T-cell (primary cell): ENCODE measurements around the gene OR6C2. TPM values are rescaled to one million over a fixed set of nuclear protein-coding genes. Genes with fewer than 3 reads are reported as not detected.
"Not testable (repeated sequence)": the region's sequence is repeated elsewhere in the genome, so short reads cannot be mapped to it uniquely, and the experiment has no call there.

Experiments
- ATAC-seq, 4 experiments: fragments of 200-7000 bp in 3 of 4; fragments of 150-1000 bp in 1 of 4; cut with Tn5 transposase; replicated peaks in 1 of 4; 1 replicate in 3 of 4; 2 replicates in 1 of 4; pipeline ENCODE4 v1.10.0; 2021; ENCODE audit warnings: moderate library complexity in 3 of 4, mild to moderate bottlenecking in 2 of 4, moderate number of reproducible peaks in 1 of 4
- CTCF ChIA-PET, 2 donors: fragments of 300-600 bp; sonication (Branson Sonifier 250); formaldehyde crosslinking; loops; one replicate each; lab custom pipeline; 2022; ENCODE audit warnings: antibody characterized with exemption in 2 of 2; lab: Charles Lee
- POLR2A ChIA-PET, 2 donors: fragments of 300-600 bp; sonication (Branson Sonifier 250); formaldehyde crosslinking; loops; one replicate each; lab custom pipeline; 2022; ENCODE audit warnings: antibody characterized with exemption in 2 of 2; lab: Charles Lee
- DNase-seq, 35 experiments: peaks; one replicate each; pipeline versions ENCODE4 v3.0.0 to v3.0.0-alpha.2; 2013 to 2023
- H3K27ac ChIP-seq: one replicate; pipeline ENCODE4 v1.5.1; 2013; ENCODE audit warnings: low read length
- H3K27me3 ChIP-seq, 2 experiments: replicated peaks in 1 of 2; 1 replicate in 1 of 2; 2 replicates in 1 of 2; pipeline versions ENCODE4 v1.6.1 to v1.7.0; 2013; ENCODE audit warnings: low read length in 1 of 2, mixed read lengths in 1 of 2; ENCODE audit not compliant: control insufficient read depth in 2 of 2, insufficient read depth in 2 of 2; ENCODE audit errors: extremely low read depth in 1 of 2
- H3K36me3 ChIP-seq, 2 donors: 1 replicate in 1 of 2; 2 replicates in 1 of 2; pipeline versions ENCODE4 v1.6.1 to v1.7.0; 2013; ENCODE audit warnings: low read length in 1 of 2; ENCODE audit not compliant: control insufficient read depth in 2 of 2, insufficient read depth in 1 of 2; ENCODE audit errors: extremely low read depth in 1 of 2
- H3K4me1 ChIP-seq, 2 experiments: 1 replicate in 1 of 2; 2 replicates in 1 of 2; pipeline versions ENCODE4 v1.6.1 to v1.7.0; 2013; ENCODE audit warnings: low read length in 2 of 2, mixed read lengths in 1 of 2; ENCODE audit not compliant: insufficient read depth in 2 of 2, control insufficient read depth in 1 of 2; ENCODE audit errors: extremely low read depth in 1 of 2
- H3K4me3 ChIP-seq, 2 donors: 1 replicate in 1 of 2; 2 replicates in 1 of 2; pipeline versions ENCODE4 v1.5.1 to v1.7.0; 2013; ENCODE audit warnings: mild to moderate bottlenecking in 2 of 2, low read length in 1 of 2, moderate library complexity in 1 of 2; ENCODE audit not compliant: control insufficient read depth in 1 of 2; ENCODE audit errors: extremely low read depth in 1 of 2
- H3K9me3 ChIP-seq: 2 replicates; pipeline ENCODE4 v1.7.0; 2013
- H3K27ac Mint-ChIP-seq, 2 donors: one replicate each; pipeline ENCODE4 v1.8.0; 2020 to 2021; ENCODE audit warnings: mild to moderate bottlenecking in 2 of 2, mixed read lengths in 2 of 2
- H3K27me3 Mint-ChIP-seq, 2 donors: one replicate each; pipeline ENCODE4 v1.8.0; 2021 to 2022; ENCODE audit warnings: mixed read lengths in 2 of 2
- H3K36me3 Mint-ChIP-seq: one replicate; pipeline ENCODE4 v1.8.0; 2021; ENCODE audit warnings: mixed read lengths
- H3K4me1 Mint-ChIP-seq, 3 donors: one replicate each; pipeline ENCODE4 v1.8.0; 2020 to 2022; ENCODE audit warnings: mixed read lengths in 3 of 3, mild to moderate bottlenecking in 1 of 3
- H3K4me3 Mint-ChIP-seq, 3 donors: one replicate each; pipeline ENCODE4 v1.8.0; 2020 to 2022; ENCODE audit warnings: mild to moderate bottlenecking in 3 of 3, mixed read lengths in 3 of 3, moderate library complexity in 3 of 3
- H3K9me3 Mint-ChIP-seq, 3 donors: one replicate each; pipeline ENCODE4 v1.8.0; 2020 to 2022; ENCODE audit warnings: mixed read lengths in 3 of 3
- WGBS: methylation state at CpG from one replicate; pipeline ENCODE4 v1.1.5; 2013; ENCODE audit warnings: missing lambda C conversion rate; ENCODE audit not compliant: insufficient coverage; 5-methylcytosine and 5-hydroxymethylcytosine counted together
- total RNA-seq, 35 experiments: library from RNA in 6 of 35; stranded (reverse) in 6 of 35; fragments of 120-200 nt in 1 of 35; gene quantifications; one replicate each; pipeline versions ENCODE4 v1.2.1 to v1.2.4 and lab custom pipeline; 2013 to 2026

Gene OR6C2
- total RNA-seq, 5 donors from 2014 or later (not counting 1 experiment from before 2014, with no cell fraction given): not detected

GRCh38 chr12:55467836-55468235 lies 24.0 kb downstream of the OR6C2 start:
- Histone ChIP-seq H3K4me3 (no peak overlapping the region), H3K36me3 (no peaks in the 10 kb centered on the region), H3K9me3 (no peaks in the 10 kb centered on the region), H3K4me1 (no peaks in the 10 kb centered on the region), H3K27ac (no peak overlapping the region), H3K27me3 (no peaks in the 10 kb centered on the region)
- no peak overlapping the region for H3K4me3 Mint-ChIP-seq
- DNase-seq (no peak), ATAC-seq (no peak)
- WGBS: no CpG with 5 or more reads among the region's 2 CpGs
- H3K9me3 Mint-ChIP-seq: peaks cover 0 to 4% (median 0%) of the 10 kb centered on the region in 3 donors
- ChIA-PET POLR2A (no interaction called here), CTCF (no interaction called here)
- H3K27ac Mint-ChIP-seq: no peak overlapping the region
- no peaks in the 10 kb centered on the region for H3K36me3 Mint-ChIP-seq
- H3K27me3 Mint-ChIP-seq: peaks cover 10 to 32% of the 10 kb centered on the region in 2 donors
- no peaks in the 10 kb centered on the region for H3K4me1 Mint-ChIP-seq

- Mint-ChIP-seq H3K36me3 (no peaks in the 10 kb centered on the region), H3K4me3 (no peak overlapping the region), H3K27me3 (peaks cover 10 to 28% of the 10 kb centered on the region in 2 donors), H3K4me1 (no peaks in the 10 kb centered on the region), H3K27ac (no peak overlapping the region), H3K9me3 (no peaks in the 10 kb centered on the region)
- no peaks in the 10 kb centered on the region for H3K36me3 ChIP-seq
- no peak for ATAC-seq
- DNase-seq: no peak
- ChIA-PET CTCF (no interaction called here), POLR2A (no interaction called here)
- H3K4me1 ChIP-seq: no peaks in the 10 kb centered on the region
- WGBS: no CpG with 5 or more reads among the region's 2 CpGs
- H3K27me3 ChIP-seq: no peaks in the 10 kb centered on the region
- H3K9me3 ChIP-seq: no peaks in the 10 kb centered on the region
- no peak overlapping the region for H3K27ac ChIP-seq
- H3K4me3 ChIP-seq: no peak overlapping the region
These were observed 25.4 kb downstream of the OR6C2 start for GRCh38 chr12:55469291-55469690.

- H3K36me3 Mint-ChIP-seq: no peaks in the 10 kb centered on the region
- no peak for DNase-seq
- no peak for ATAC-seq
- Histone ChIP-seq H3K36me3 (no peaks in the 10 kb centered on the region), H3K27me3 (no peaks in the 10 kb centered on the region), H3K4me3 (no peak within 1 kb of the TSS), H3K9me3 (no peaks in the 10 kb centered on the region), H3K4me1 (no peaks in the 10 kb centered on the region), H3K27ac (no peak within 1 kb of the TSS)
- ChIA-PET CTCF (no interaction called here), POLR2A (no interaction called here)
- H3K9me3 Mint-ChIP-seq: no peaks in the 10 kb centered on the region
- H3K4me1 Mint-ChIP-seq: no peaks in the 10 kb centered on the region
- H3K27ac Mint-ChIP-seq: no peak within 1 kb of the TSS
- WGBS: no CpG with 5 or more reads among the region's 3 CpGs
- peaks cover 10 to 21% of the 10 kb centered on the region in 2 donors for H3K27me3 Mint-ChIP-seq
- no peak within 1 kb of the TSS for H3K4me3 Mint-ChIP-seq
These were observed 26.4 kb downstream of the OR6C2 start, which contains the start of gene OR6C70 for GRCh38 chr12:55470088-55470829. Gene OR6C70 (minus strand): TSS chr12:55470138. CDS start chr12:55470138, 0 bp downstream.

- WGBS: no CpG with 5 or more reads among the region's 1 CpG
- no peak overlapping the region for H3K27ac Mint-ChIP-seq
- no peaks in the 10 kb centered on the region for H3K9me3 Mint-ChIP-seq
- no peaks in the 10 kb centered on the region for H3K4me1 Mint-ChIP-seq
- Histone ChIP-seq H3K27ac (no peak overlapping the region), H3K36me3 (no peaks in the 10 kb centered on the region), H3K9me3 (no peaks in the 10 kb centered on the region), H3K4me3 (no peak overlapping the region), H3K4me1 (no peaks in the 10 kb centered on the region), H3K27me3 (no peaks in the 10 kb centered on the region)
- no peak overlapping the region for H3K4me3 Mint-ChIP-seq
- POLR2A ChIA-PET: interaction anchor here in 1 of 2 donors (1.0 kb wide), 1 partner anchor 12 kb away, joined by 6 read pairs; no protein-coding TSS in a partner anchor
- peaks cover 10 to 21% of the 10 kb centered on the region in 2 donors for H3K27me3 Mint-ChIP-seq
- CTCF ChIA-PET: no interaction called here
- H3K36me3 Mint-ChIP-seq: no peaks in the 10 kb centered on the region
- DNase-seq (no peak), ATAC-seq (no peak)
These were observed 28.4 kb downstream of the OR6C2 start for GRCh38 chr12:55472264-55472663.

- CTCF ChIA-PET, H3K36me3 ChIP-seq, H3K27ac ChIP-seq, H3K9me3 ChIP-seq, H3K9me3 Mint-ChIP-seq, H3K36me3 Mint-ChIP-seq, H3K4me1 Mint-ChIP-seq, ATAC-seq, H3K27ac Mint-ChIP-seq, H3K4me3 Mint-ChIP-seq, H3K4me3 ChIP-seq, POLR2A ChIA-PET, H3K27me3 ChIP-seq, H3K4me1 ChIP-seq, DNase-seq: not testable (repeated sequence)
- H3K27me3 Mint-ChIP-seq: peaks cover 12 to 22% of the 10 kb centered on the region in 2 donors
- no CpG with 5 or more reads among the region's 29 CpGs for WGBS
These were observed 35.3 kb downstream of the OR6C2 start for GRCh38 chr12:55479136-55479535.

- CTCF ChIA-PET, H3K36me3 ChIP-seq, H3K27me3 ChIP-seq, H3K27ac ChIP-seq, H3K4me1 ChIP-seq, H3K9me3 Mint-ChIP-seq, ATAC-seq, H3K27ac Mint-ChIP-seq, H3K4me3 ChIP-seq, H3K36me3 Mint-ChIP-seq, H3K4me1 Mint-ChIP-seq, H3K4me3 Mint-ChIP-seq, H3K9me3 ChIP-seq, DNase-seq: not testable (repeated sequence)
- no CpG with 5 or more reads among the region's 13 CpGs for WGBS
- POLR2A ChIA-PET: interaction anchor here in 1 of 2 donors (0.7 kb wide), 1 partner anchor 12 kb away, joined by 6 read pairs; no protein-coding TSS in a partner anchor
- peaks cover 18 to 21% of the 10 kb centered on the region in 2 donors for H3K27me3 Mint-ChIP-seq
These were observed 40.4 kb downstream of the OR6C2 start for GRCh38 chr12:55484284-55484683.
